Activated CD4-positive, alpha-beta T cell treated with anti-CD3 and anti-CD28 coated beads, Interleukin-2, Interleukin-6, amounts not matched to agents 100 ng/mL and 50 ng/mL, durations not matched to agents 16 hours and 8 hours (primary cell): ENCODE data around the gene ZNF276.
"Not testable (repeated sequence)": the region's sequence is repeated elsewhere in the genome, so short reads cannot be mapped to it uniquely, and the experiment has no call there.

Experiments
- DNase-seq: peaks from one replicate; pipeline ENCODE4 v3.0.0-alpha.2; 2020

The ZNF276 gene

GRCh38 chr16:89738538-89739317 is 17.4 kb downstream of the ZNF276 start:
- no peak for DNase-seq

GRCh38 chr16:89739383-89739782 is 18.0 kb downstream of the ZNF276 start:
- no peak for DNase-seq

DNA sequence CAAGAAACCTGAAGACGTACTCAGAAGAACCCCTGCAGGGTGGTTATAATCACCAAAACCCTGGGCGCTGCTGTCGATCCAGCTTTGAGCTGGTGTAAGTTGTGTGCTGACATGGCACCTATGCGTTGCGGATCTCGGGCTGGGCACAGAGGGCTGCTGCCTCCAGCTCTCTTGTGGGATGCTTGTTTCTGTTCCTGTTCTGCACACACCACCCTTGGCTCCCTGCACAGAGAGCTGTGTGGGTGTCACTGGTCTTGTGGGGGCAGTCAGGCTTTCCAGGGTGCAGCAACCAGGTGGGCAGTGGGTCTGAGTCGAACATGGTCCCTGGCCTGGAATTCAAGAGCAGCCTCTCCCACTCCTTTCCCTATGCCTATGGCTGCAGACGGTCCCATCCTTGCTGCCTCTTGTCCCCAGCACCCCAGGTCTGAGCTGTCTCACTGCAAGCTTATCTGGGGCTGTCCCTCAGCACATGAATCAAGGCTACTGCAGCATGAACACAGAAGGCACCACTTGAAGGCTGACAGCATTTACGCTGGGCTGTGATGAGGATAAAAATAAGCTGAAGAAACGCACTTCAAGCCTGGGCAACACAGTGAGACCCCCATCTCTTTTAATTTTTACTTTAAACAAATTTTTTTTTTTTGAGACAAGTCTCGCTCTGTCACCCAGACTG is 20.1 kb downstream of the ZNF276 start:
- no peak for DNase-seq

GRCh38 chr16:89742948-89743347 is 21.6 kb downstream of the ZNF276 start:
- no peak for DNase-seq

- DNase-seq = no peak
Measured at GRCh38 chr16:89744813-89745212, 23.5 kb downstream of the ZNF276 start.

DNA sequence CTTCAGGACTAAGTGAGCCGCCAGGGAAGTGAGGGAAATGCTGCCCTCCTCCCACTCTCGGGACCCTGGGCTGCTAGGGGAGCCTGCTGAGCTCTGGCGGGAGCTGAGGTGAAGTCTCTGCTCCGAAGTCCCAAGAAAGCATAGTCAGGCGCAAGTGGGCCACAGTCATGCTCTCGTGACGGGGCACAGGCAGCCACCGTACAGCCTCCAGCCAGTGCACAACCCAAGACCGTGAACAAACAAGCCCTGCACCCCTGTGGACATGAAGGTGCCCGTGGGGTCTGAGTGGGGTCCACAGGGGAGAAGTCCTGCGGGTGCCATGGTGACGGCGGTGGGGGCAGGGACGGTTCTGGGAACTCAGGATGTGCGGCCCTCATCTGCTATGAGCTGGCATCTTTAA is 24.7 kb downstream of the ZNF276 start:
- no peak for DNase-seq

DNA sequence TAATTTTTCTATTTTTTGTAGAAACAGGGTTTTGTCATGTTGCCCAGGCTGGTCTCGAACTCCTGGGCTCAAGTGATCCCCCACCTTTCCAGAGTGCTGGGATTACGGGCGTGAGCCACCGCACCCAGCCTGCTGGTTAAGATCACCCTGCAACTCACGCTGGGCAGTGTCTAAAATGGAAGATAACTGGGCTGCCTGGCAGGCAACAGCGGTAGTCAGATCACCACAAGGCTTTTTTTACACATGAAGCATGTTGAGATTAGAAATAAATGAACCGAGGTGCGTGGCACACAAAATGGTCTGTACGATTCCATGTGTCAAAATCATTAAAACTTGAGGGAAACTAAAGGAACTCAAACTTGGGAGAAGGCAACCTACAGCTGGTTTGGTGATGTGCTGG is 26.7 kb downstream of the ZNF276 start:
- DNase-seq = no peak

DNA sequence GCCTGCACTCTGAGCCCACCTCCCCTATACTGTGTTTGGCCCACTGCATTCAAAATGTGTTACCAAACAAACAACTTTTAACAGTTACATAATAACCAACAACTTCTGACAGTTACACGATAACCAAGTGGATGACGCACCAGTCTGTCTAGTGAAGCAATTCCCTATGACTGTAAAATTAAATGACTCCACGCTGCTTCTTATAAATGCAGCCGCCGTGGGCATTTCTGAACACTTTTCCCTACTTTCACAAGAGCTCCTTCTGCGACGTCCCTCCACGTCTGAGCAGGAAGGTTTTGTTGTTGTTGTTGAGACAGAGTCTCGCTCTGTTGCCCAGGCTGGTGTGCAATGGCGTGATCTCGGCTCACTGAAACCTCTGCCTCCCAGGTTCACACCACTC is 27.6 kb downstream of the ZNF276 start:
- DNase-seq = no peak

- no peak for DNase-seq
Measured at GRCh38 chr16:89749637-89750036, 28.3 kb downstream of the ZNF276 start.

DNA sequence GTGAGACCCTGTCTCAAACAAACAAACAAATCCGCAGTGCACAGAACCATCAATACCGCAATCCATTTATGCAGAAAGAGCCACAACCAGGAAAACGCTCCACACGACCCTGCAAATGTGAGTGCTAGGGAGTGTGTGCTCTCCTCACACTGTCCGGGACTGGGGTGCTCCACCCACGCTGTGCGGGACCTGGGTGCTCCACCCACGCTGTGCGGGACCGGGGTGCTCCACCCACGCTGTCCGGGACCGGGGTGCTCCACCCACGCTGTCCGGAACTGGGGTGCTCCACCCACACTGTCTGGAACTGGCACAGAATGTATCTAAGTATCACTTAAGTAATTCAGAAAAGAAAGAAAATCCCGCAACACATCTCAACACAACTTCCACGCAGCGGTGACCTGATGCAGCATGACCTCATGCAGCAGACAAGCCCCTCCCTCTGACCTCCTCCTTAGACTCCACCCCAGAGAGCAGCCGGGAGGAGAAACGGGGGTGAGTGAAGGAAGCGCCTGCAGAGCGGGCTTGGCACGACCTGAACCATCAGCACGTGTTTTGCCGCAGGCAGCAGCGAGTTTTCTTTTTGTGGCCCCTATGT is 38.5 kb downstream of the ZNF276 start:
- DNase-seq = no peak

DNA sequence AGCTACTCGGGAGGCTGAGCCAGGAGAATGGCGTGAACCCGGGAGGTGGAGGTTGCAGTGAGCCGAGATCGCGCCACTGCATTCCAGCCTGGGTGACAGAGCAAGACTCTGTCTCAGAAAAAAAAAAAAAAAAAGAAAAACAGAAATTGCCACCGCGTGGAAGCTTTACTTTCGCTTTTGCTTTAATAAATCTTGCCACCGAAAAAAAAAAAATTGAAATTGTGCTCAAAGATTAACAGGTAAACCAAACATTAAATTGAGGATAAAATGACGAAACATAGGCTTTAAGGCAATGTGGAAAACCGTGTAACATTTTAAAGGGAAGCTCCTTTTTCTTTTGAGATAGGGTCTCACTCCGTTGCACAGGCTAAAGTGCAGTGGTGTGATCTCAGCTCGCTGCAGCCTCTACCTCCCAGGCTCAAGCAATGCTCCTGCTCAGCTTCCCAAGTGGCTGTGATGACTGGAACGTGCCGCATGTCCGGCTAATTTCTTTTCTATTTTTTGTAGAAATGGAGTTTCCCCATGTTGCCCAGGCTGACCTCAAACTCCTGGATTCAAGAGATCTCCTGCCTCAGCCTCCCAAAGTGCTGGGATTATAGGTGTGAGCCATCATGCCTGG is 40.1 kb downstream of the ZNF276 start:
- no peak for DNase-seq

DNA sequence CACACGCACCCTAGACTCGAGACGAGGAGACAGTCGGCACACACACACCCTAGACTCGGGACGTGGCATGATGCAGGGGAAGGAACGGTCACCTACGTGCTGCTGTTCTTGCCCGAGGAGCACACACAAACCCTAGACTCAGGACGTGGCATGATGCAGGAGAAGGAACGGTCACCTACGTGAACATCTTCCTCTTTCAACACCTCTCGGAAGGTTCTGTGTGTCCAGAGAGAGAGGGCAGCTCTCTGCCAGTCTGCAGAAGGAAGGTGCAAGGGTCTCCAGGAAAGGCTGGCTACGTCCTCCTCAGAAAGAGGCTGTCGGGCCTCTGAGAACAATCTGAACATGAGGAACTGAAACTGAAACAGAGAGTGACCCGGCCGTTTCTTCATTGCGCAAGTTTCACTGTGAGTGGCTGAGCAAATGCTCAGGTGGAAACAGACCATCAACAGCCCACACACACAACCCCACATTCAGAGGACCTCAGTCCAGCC is 43.4 kb downstream of the ZNF276 start:
- DNase-seq = peak; percentile 81

DNA sequence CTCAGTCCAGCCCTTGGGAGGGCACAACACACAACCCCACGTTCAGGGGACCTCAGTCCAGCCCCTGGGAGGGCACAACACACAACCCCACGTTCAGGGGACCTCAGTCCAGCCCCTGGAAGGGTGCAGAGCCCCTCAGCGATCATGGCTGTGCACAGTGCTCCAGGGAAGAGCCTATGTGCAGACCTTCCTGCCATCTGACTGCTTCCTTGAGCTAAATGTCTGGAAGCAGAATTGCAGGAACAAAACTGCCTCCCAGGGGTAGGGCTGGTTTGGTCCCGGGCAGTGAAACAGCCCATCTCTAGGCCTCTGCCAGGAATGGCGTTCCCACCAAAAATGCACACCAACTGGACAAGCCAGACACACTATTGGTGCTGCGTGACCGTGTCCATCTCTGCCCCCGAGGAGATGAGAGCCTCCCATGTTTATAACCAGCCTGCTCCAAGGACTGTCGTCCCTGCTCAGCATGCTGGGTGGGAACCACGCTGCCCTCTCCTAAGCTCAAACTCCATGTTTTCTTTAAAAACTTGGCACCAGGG is 44.0 kb downstream of the ZNF276 start:
- DNase-seq = no peak

DNA sequence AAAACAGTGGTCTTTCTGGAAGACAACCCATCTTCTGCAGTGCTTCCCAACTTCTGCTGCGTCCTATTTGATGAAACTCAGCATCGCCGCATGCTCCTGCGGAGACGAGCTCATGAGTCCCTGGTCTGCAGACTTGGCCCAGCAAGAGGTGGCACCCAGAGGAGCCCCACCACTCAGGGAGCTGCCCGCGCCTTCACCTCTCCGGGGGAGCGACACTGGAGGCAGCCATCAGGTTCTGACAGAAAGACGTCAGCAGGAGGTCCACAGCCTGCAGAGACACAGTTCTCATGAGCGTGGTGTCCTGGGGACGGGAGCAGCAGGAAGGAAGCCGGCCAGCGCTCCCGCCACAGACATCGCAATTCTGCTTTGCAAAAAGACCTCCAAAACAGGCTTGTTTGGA is 49.0 kb downstream of the ZNF276 start:
- DNase-seq = no peak

- DNase-seq = no peak
Measured at GRCh38 chr16:89775223-89775622, 53.9 kb downstream of the ZNF276 start.

GRCh38 chr16:89778211-89778610 is 56.9 kb downstream of the ZNF276 start:
- DNase-seq = not testable (repeated sequence)

GRCh38 chr16:89779231-89779908 is 58.0 kb downstream of the ZNF276 start:
- no peak for DNase-seq

- no peak for DNase-seq
Measured at GRCh38 chr16:89779909-89780305, 58.6 kb downstream of the ZNF276 start.

- DNase-seq = no peak
Measured at GRCh38 chr16:89782489-89782888, 61.2 kb downstream of the ZNF276 start.

DNA sequence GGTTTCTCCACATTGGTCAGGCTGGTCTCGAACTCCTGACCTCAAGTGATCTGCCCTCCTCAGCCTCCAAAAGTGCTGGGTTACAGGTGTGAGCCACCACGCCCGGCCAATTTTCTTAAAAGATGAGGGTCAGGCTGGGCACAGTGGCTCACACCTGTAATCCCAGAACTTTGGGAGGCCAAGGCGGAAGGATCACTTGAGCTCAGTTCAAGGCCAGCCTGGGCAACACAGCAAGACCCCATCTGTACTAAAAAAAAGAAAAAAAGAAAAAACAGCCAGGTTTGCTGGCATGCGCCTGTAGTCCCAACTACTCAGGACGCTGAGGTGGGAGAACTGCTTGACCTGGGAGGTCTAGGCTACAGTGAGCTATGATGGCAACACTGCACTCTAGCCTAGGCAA is 62.6 kb downstream of the ZNF276 start:
- not testable (repeated sequence) for DNase-seq

- DNase-seq = no peak
Measured at GRCh38 chr16:89784406-89784805, 63.1 kb downstream of the ZNF276 start.

GRCh38 chr16:89785523-89786155 is 64.3 kb downstream of the ZNF276 start:
- no peak for DNase-seq
